Stimulated activated effector memory CD8-positive, alpha-beta T cell treated with anti-CD3 and anti-CD28 coated beads, Interleukin-12 subunit alpha, Interleukin-12 subunit beta, amount 100 ng/mL, for 72 hours (primary cell): Measurements from ENCODE around the gene NXN.
"Not testable (repeated sequence)": the region's sequence is repeated elsewhere in the genome, so short reads cannot be mapped to it uniquely, and the experiment has no call there.

Experiments used
- ATAC-seq: fragments of 150-1000 bp; cut with Tn5 transposase; 2 replicates; pipeline ENCODE4 v1.10.0; 2021
- DNase-seq, 2 donors: peaks; one replicate each; pipeline ENCODE4 v3.0.0; 2021 to 2022; ENCODE audit warnings: low spot score in 2 of 2
- H3K27ac Mint-ChIP-seq: one replicate; pipeline ENCODE4 v1.8.0; 2022; ENCODE audit warnings: mild to moderate bottlenecking, mixed read lengths
- H3K36me3 Mint-ChIP-seq: one replicate; pipeline ENCODE4 v1.8.0; 2022; ENCODE audit warnings: mild to moderate bottlenecking, mixed read lengths
- H3K4me1 Mint-ChIP-seq: one replicate; pipeline ENCODE4 v1.8.0; 2022; ENCODE audit warnings: mixed read lengths
- H3K4me3 Mint-ChIP-seq: one replicate; pipeline ENCODE4 v1.8.0; 2022; ENCODE audit warnings: mild to moderate bottlenecking, mixed read lengths
- H3K9me3 Mint-ChIP-seq: one replicate; pipeline ENCODE4 v1.8.0; 2022; ENCODE audit warnings: mixed read lengths

The NXN gene

GRCh38 chr17:907725-908124 lies 71.9 kb downstream of the NXN start:
- H3K4me3 Mint-ChIP-seq = no peak overlapping the region

GRCh38 chr17:905708-906107 lies 73.9 kb downstream of the NXN start:
- not testable (repeated sequence) for ATAC-seq, H3K36me3 Mint-ChIP-seq, H3K4me1 Mint-ChIP-seq, DNase-seq, H3K27ac Mint-ChIP-seq, H3K4me3 Mint-ChIP-seq, H3K9me3 Mint-ChIP-seq

More at GRCh38 chr17:907725-908124, 71.9 kb downstream of the NXN start:
- H3K36me3 Mint-ChIP-seq = peaks cover 6% of the 10 kb centered on the region
- H3K4me1 Mint-ChIP-seq = no peaks in the 10 kb centered on the region
- no peak for DNase-seq
- H3K27ac Mint-ChIP-seq = no peak overlapping the region
- H3K9me3 Mint-ChIP-seq = no peaks in the 10 kb centered on the region
- no peak for ATAC-seq

DNA sequence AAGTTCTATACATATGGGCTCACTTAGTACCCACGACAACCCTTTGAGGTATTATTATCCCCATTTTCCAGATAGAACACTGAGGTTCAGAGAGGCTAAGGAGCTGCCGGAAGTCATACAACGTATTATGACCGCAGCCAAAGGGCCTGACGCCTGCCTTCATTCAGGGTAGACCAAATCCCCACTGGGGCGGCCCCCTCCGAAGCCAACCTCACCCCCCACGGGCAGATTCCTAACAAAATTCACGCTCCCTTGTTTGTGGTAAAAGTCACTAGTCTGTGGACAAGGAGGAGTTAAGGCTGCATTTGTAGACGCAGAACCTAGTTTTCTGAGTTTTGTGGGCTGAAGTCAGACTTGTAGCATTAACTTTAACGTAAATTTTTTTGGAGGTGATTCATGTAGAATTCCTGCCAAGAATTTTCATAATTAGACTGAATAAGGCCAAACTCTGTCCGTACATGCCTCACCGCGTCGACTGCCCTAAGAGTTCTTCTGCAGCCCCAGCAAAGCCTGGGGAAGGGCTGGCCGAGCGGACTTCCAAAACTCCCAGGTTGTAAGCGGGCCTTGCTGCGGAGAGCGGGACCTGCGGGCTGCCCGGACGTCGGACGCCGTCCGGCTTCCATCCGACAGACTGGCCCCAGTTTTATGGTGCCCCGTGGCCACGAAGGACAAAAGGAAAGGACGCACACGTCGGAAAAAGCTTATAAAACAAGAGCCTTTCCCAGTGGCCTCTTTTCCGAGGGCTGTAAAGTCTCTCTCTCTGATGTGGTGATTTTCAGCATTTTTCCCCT lies 75.7 kb downstream of the NXN start:
- H3K36me3 Mint-ChIP-seq = peaks cover 7% of the 10 kb centered on the region
- H3K4me3 Mint-ChIP-seq = no peak overlapping the region
- no peaks in the 10 kb centered on the region for H3K9me3 Mint-ChIP-seq
- H3K27ac Mint-ChIP-seq = no peak overlapping the region
- no peaks in the 10 kb centered on the region for H3K4me1 Mint-ChIP-seq
- DNase-seq (no peak), ATAC-seq (no peak)

DNA sequence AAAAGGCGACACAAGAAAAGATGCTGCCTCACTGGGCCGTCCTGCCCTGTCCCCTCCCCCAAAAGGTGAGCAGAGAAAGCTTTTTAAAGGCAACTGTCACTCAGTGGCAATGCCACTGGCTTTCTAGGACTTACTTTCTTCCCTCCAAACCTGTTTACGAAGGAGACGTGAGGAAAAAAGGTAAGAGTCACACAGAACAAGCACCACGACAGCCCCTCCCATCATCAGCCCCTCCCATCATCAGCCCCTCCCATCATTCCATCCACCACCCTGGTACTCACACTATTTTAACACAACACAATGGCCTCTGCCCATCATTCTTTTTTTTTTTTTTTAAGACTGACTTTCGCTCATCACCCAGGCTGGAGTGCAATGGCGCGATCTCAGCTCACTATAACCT lies 77.1 kb downstream of the NXN start:
- no peak for DNase-seq
- ATAC-seq = no peak
- no peaks in the 10 kb centered on the region for H3K9me3 Mint-ChIP-seq
- no peaks in the 10 kb centered on the region for H3K4me1 Mint-ChIP-seq
- no peak overlapping the region for H3K4me3 Mint-ChIP-seq
- H3K27ac Mint-ChIP-seq = no peak overlapping the region
- peaks cover 7% of the 10 kb centered on the region for H3K36me3 Mint-ChIP-seq

GRCh38 chr17:901964-902363 lies 77.6 kb downstream of the NXN start:
- ATAC-seq (no peak), DNase-seq (no peak)
- Mint-ChIP-seq H3K4me1 (no peaks in the 10 kb centered on the region), H3K4me3 (no peak overlapping the region), H3K9me3 (no peaks in the 10 kb centered on the region), H3K36me3 (peaks cover 7% of the 10 kb centered on the region), H3K27ac (no peak overlapping the region)

DNA sequence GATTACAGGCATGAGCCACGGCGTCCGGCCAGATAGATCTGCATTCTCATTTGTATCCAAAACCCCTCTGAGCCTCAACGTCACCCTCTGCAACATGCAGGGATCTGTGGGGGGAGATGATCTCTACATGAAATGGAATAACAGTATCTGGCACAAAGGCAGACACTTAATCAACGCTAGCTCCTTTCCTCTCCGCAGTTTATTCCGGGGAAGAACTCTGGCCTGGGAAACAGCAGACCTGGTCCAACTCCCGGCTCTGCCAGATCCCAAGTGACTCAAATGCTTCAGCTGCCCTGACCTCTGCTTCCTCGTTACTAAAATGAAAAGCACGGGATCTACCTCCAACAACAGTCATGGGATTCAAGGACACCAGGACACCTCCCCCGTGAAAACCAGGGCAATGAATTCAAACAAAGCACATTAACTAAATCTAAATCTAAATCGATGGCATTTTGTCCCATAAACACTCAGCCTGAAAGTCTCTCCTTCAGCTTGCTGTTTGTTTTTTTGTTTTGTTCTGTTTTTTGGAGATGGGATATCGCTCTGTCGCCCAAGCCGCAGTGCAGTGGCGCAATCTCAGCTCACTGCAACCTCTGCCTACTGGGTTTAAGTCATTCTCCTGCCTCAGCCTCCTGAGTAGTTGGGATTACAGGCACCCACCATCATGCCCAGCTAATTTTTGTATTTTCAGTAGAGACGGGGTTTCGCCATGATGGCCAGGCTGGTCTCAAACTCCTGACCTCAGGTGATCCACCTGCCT lies 78.2 kb downstream of the NXN start:
- no peak overlapping the region for H3K27ac Mint-ChIP-seq
- peaks cover 7% of the 10 kb centered on the region for H3K36me3 Mint-ChIP-seq
- H3K4me1 Mint-ChIP-seq = no peaks in the 10 kb centered on the region
- H3K4me3 Mint-ChIP-seq = no peak overlapping the region
- H3K9me3 Mint-ChIP-seq = no peaks in the 10 kb centered on the region
- ATAC-seq (no peak), DNase-seq (no peak)

DNA sequence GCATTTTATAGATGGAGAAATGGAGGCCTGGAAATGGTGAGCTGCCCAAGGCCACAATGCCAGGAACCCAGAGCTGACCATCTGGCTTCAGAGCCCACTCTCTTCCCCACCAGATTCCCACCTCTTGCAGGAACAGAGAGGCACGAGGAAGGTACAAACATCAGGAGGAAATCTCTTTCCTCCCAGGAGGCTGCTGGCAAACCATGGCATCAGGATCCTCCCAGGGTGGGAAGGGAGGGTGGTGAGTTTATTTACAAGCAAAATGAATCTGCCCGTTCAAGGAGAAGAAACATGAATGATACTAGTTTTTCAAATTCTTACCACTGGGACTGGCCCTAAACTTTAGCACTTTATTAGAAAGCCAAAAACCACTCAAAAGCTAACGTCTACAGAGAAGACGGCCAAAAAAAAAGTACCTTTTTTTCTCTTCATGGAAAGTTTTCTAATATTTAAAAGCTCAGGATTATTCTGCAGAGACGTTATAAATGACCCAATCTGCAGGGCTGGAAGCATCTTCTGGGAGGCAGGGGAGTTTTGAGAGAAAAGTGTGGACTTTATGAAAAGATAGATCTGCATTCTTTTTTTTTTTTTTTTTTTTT lies 79.1 kb downstream of the NXN start:
- DNase-seq (no peak), ATAC-seq (no peak)
- no peak overlapping the region for H3K4me3 Mint-ChIP-seq
- no peaks in the 10 kb centered on the region for H3K9me3 Mint-ChIP-seq
- H3K27ac Mint-ChIP-seq = no peak overlapping the region
- H3K36me3 Mint-ChIP-seq = peaks cover 7% of the 10 kb centered on the region
- H3K4me1 Mint-ChIP-seq = no peaks in the 10 kb centered on the region

GRCh38 chr17:897970-898619 lies 81.5 kb downstream of the NXN start:
- no peaks in the 10 kb centered on the region for H3K9me3 Mint-ChIP-seq
- no peaks in the 10 kb centered on the region for H3K4me1 Mint-ChIP-seq
- H3K36me3 Mint-ChIP-seq = peaks cover 4% of the 10 kb centered on the region
- H3K4me3 Mint-ChIP-seq = no peak overlapping the region
- ATAC-seq (no peak), DNase-seq (no peak)
- no peak overlapping the region for H3K27ac Mint-ChIP-seq

- no peaks in the 10 kb centered on the region for H3K9me3 Mint-ChIP-seq
- ATAC-seq = no peak
- H3K4me1 Mint-ChIP-seq = no peaks in the 10 kb centered on the region
- no peaks in the 10 kb centered on the region for H3K36me3 Mint-ChIP-seq
- DNase-seq = no peak
- H3K4me3 Mint-ChIP-seq = no peak overlapping the region
- H3K27ac Mint-ChIP-seq = no peak overlapping the region
These were observed 82.5 kb downstream of the NXN start for GRCh38 chr17:896953-897661.

DNA sequence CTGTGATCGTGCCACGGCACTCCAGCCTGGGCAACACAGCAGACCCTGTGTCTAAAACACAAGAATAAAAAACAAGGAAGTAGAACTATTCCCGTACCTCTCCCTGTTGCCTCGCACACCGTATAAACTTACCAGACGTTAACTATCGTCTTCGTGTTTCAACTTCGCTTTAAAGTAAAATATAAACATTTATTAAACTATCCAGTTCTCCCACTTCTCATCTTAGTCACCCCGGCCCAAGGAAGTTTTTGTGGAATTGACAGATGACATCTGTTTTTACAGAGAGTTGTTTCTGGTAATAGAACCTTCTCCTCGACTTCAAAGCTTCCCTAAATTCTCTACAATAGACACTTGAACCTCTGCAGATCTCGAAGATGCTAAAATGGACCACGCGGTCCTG lies 83.1 kb downstream of the NXN start:
- no peak overlapping the region for H3K4me3 Mint-ChIP-seq
- no peak for DNase-seq
- H3K9me3 Mint-ChIP-seq = no peaks in the 10 kb centered on the region
- no peak overlapping the region for H3K27ac Mint-ChIP-seq
- no peaks in the 10 kb centered on the region for H3K4me1 Mint-ChIP-seq
- no peak for ATAC-seq
- no peaks in the 10 kb centered on the region for H3K36me3 Mint-ChIP-seq

- no peak for ATAC-seq
- Mint-ChIP-seq H3K27ac (no peak overlapping the region), H3K4me1 (peaks cover 17% of the 10 kb centered on the region), H3K36me3 (no peaks in the 10 kb centered on the region), H3K4me3 (no peak overlapping the region), H3K9me3 (no peaks in the 10 kb centered on the region)
- DNase-seq = no peak
These were observed 86.6 kb downstream of the NXN start for GRCh38 chr17:892958-893357.

DNA sequence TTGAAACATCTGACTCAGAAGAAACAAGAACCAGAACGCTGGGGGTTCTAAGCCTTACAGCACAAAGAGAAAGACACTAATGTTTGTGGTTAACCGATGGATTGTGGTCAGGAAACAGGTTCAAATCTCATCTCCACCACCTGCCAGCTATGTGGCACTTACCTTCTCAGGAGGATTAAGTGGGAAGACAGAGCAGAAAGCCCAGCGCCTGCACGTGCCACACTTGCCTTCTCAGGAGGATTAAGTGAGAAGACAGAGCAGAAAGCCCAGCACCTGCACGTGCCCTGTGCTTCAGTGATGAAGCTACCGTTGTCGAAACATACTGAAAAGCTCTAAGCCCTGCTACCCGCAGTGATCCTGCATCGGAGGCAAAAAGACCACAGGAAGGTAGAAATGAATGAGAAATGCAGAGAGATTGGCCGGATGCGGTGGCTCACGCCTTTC lies 90.6 kb downstream of the NXN start:
- peaks cover 21% of the 10 kb centered on the region for H3K4me1 Mint-ChIP-seq
- DNase-seq (peak; percentile 7 to 69), ATAC-seq (peak; percentile 90)
- no peak overlapping the region for H3K4me3 Mint-ChIP-seq
- no peak overlapping the region for H3K27ac Mint-ChIP-seq
- H3K9me3 Mint-ChIP-seq = no peaks in the 10 kb centered on the region
- H3K36me3 Mint-ChIP-seq = no peaks in the 10 kb centered on the region

- no peak for DNase-seq
- Mint-ChIP-seq H3K36me3 (no peaks in the 10 kb centered on the region), H3K9me3 (no peaks in the 10 kb centered on the region), H3K4me1 (peaks cover 21% of the 10 kb centered on the region), H3K4me3 (no peak overlapping the region), H3K27ac (no peak overlapping the region)
- ATAC-seq = no peak
These were observed 91.9 kb downstream of the NXN start for GRCh38 chr17:887551-888209.

- no peak overlapping the region for H3K4me3 Mint-ChIP-seq
- ATAC-seq = no peak
- DNase-seq = no peak
- no peaks in the 10 kb centered on the region for H3K9me3 Mint-ChIP-seq
- H3K27ac Mint-ChIP-seq = no peak overlapping the region
- no peaks in the 10 kb centered on the region for H3K36me3 Mint-ChIP-seq
- peaks cover 21% of the 10 kb centered on the region for H3K4me1 Mint-ChIP-seq
These were observed 93.5 kb downstream of the NXN start for GRCh38 chr17:885971-886571.
